NOMO-1 treated with dmso at 0.1 percent for 144 hours (cell line): ENCODE data around the gene TACC3.

Source experiments
- DNase-seq: peaks from one replicate; lab custom pipeline; 2025; ENCODE audit not compliant: unreplicated experiment; lab: John Stamatoyannopoulos, UW

Gene TACC3

GRCh38 chr4:1788254-1788973 lies 67.1 kb downstream of the TACC3 start:
- no peak for DNase-seq

GRCh38 chr4:1789552-1789951 lies 68.2 kb downstream of the TACC3 start:
- no peak for DNase-seq

GRCh38 chr4:1790005-1790404 lies 68.7 kb downstream of the TACC3 start:
- no peak for DNase-seq

GRCh38 chr4:1792158-1792831 lies 71.0 kb downstream of the TACC3 start:
- no peak for DNase-seq

GRCh38 chr4:1792832-1793495 lies 71.6 kb downstream of the TACC3 start, which contains the start of gene FGFR3:
FGFR3 (plus strand) TSS chr4:1793293; CDS start chr4:1793935, 642 bp downstream.
- no peak for DNase-seq

- no peak for DNase-seq
These were observed 72.1 kb downstream of the TACC3 start for GRCh38 chr4:1793496-1793840.

GRCh38 chr4:1793940-1794808 lies 72.9 kb downstream of the TACC3 start:
- no peak for DNase-seq
